K562 (cell line): ENCODE measurements around the gene ANTKMT. TPM values are rescaled to one million over a fixed set of nuclear protein-coding genes. Genes with fewer than 3 reads are reported as not detected.

Source experiments
- GATAD2A ChIP-seq: fragments of 450-650 bp; IDR thresholded peaks from 2 replicates; pipeline ENCODE4 v1.6.1; 2017
- MCM7 ChIP-seq, 2 experiments: fragments of 450-650 bp; IDR thresholded peaks; 2 replicates each; pipeline ENCODE4 v1.6.1; 2016 to 2018
- NRF1 ChIP-seq, 2 experiments: fragments of 450-650 bp; IDR thresholded peaks in 1 of 2; conservative IDR thresholded peaks in 1 of 2; 2 replicates each; pipeline ENCODE4 v1.6.1; 2014; ENCODE audit warnings: mild to moderate bottlenecking in 2 of 2
- PHF20 ChIP-seq: fragments of 450-650 bp; IDR thresholded peaks from 2 replicates; pipeline ENCODE4 v1.6.1; 2018; ENCODE audit not compliant: partially characterized antibody
- SRSF9 ChIP-seq: fragments of 200-400 bp; formaldehyde crosslinking; IDR thresholded peaks from 2 replicates; pipeline ENCODE4 v1.6.1; 2017; ENCODE audit warnings: low read depth, low read length, borderline replicate concordance
- polyA plus RNA-seq, 8 experiments: library from polyadenylated mRNA; depleted of rRNA in 4 of 8; stranded (reverse) in 5 of 8; unstranded in 3 of 8; fragments of >200 nt; fragmentation: Nextera tagmentation in 2 of 8; fragmentation: Illumina TruSeq in 1 of 8; extraction: Ambion mirVana in 2 of 8; extraction: Trizol in 1 of 8; gene quantifications; 2 replicates each; pipeline versions ENCODE4 v1.2.1 to v1.2.3, GENCODE V29; 2011 to 2014; ENCODE audit warnings: inconsistent platforms in 1 of 8, missing spikeins in 1 of 8
- total RNA-seq, 7 experiments: library from RNA; depleted of rRNA in 6 of 7; stranded (reverse); fragments of >200 nt in 6 of 7; fragmentation: Illumina TruSeq in 2 of 7; extraction: Trizol in 2 of 7; gene quantifications; 2 replicates each; pipeline versions ENCODE4 v1.2.1 to v1.2.3, GENCODE V29; 2011 to 2021; ENCODE audit warnings: low replicate concordance in 1 of 7
- TF ChIP-seq, protein P1 (sequence below), 2 experiments: fragments of 450-650 bp in 1 of 2; sonication (generic) in 1 of 2; formaldehyde crosslinking in 1 of 2; IDR thresholded peaks; 2 replicates each; pipeline versions ENCODE4 v1.7.1 to v1.9.0; 2016 to 2022; ENCODE audit warnings: inconsistent platforms in 1 of 2, mild to moderate bottlenecking in 1 of 2, missing genetic modification reagents in 1 of 2
- TF ChIP-seq, protein P2 (sequence below): sonication (generic); formaldehyde crosslinking; IDR thresholded peaks from 2 replicates; pipeline ENCODE4 v1.8.0; 2022; ENCODE audit warnings: missing genetic modification reagents, mild to moderate bottlenecking, borderline replicate concordance
- TF ChIP-seq, protein P3 (sequence below): sonication (generic); formaldehyde crosslinking; IDR thresholded peaks from 2 replicates; pipeline ENCODE4 v1.9.0; 2022; ENCODE audit warnings: mild to moderate bottlenecking, missing genetic modification reagents
- TF ChIP-seq, protein P4 (sequence below): fragments of 450-650 bp; formaldehyde crosslinking; IDR thresholded peaks from 2 replicates; pipeline ENCODE4 v1.4.0; 2020; ENCODE audit warnings: mild to moderate bottlenecking, moderate library complexity
- TF ChIP-seq, protein P5 (sequence below): sonication (generic); formaldehyde crosslinking; IDR thresholded peaks from 2 replicates; pipeline ENCODE4 v1.8.0; 2022; ENCODE audit warnings: missing genetic modification reagents, mild to moderate bottlenecking, moderate library complexity, borderline replicate concordance
- TF ChIP-seq, protein P6 (sequence below): fragments of 250-450 bp; sonication (Bioruptor Pico); IDR thresholded peaks from 2 replicates; pipeline ENCODE4 v1.8.0; 2022; ENCODE audit warnings: inconsistent platforms, mild to moderate bottlenecking, moderate library complexity, borderline replicate concordance

The ANTKMT gene
- total and polyA plus RNA-seq, 9 of the 15 experiments (the other 6 are each of a cell fraction or from before 2014, with no cell fraction given) = 0.58 to 217 (median 19.1) TPM

DNA sequence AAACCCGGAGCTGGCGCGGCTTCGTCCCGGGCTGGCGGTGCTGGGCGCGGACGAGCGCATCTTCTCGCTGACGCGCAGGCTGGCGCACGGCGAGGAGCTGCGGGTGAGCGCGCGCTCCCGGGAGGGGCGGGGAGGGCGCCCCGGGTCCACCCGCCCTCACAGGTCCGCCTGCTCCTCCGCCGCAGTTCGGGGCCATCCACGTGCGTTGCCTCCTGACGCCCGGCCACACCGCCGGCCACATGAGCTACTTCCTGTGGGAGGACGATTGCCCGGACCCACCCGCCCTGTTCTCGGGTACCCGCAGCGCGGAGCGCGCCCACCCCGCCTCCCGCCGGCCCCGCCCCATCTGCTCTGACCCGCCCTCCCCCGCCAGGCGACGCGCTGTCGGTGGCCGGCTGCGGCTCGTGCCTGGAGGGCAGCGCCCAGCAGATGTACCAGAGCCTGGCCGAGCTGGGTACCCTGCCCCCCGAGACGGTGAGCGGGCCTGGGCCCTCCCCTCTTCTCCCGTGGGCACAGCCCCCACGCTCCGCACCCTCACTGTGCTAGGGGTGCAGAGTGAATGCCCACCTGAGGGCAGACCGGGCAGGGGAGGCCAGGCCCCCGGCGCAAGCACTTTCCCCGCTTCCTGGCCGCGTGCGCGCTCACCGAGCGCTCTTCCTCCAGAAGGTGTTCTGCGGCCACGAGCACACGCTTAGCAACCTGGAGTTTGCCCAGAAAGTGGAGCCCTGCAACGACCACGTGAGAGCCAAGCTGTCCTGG is 7.4 kb downstream of the ANTKMT start (continued):
- TF ChIP-seq, protein P1, sequence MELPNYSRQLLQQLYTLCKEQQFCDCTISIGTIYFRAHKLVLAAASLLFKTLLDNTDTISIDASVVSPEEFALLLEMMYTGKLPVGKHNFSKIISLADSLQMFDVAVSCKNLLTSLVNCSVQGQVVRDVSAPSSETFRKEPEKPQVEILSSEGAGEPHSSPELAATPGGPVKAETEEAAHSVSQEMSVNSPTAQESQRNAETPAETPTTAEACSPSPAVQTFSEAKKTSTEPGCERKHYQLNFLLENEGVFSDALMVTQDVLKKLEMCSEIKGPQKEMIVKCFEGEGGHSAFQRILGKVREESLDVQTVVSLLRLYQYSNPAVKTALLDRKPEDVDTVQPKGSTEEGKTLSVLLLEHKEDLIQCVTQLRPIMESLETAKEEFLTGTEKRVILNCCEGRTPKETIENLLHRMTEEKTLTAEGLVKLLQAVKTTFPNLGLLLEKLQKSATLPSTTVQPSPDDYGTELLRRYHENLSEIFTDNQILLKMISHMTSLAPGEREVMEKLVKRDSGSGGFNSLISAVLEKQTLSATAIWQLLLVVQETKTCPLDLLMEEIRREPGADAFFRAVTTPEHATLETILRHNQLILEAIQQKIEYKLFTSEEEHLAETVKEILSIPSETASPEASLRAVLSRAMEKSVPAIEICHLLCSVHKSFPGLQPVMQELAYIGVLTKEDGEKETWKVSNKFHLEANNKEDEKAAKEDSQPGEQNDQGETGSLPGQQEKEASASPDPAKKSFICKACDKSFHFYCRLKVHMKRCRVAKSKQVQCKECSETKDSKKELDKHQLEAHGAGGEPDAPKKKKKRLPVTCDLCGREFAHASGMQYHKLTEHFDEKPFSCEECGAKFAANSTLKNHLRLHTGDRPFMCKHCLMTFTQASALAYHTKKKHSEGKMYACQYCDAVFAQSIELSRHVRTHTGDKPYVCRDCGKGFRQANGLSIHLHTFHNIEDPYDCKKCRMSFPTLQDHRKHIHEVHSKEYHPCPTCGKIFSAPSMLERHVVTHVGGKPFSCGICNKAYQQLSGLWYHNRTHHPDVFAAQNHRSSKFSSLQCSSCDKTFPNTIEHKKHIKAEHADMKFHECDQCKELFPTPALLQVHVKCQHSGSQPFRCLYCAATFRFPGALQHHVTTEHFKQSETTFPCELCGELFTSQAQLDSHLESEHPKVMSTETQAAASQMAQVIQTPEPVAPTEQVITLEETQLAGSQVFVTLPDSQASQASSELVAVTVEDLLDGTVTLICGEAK (IDR thresholded peaks at IDR 0.05) = no peak
- TF ChIP-seq, protein P1 (CRISPR knock-in tag; IDR thresholded peaks at IDR 0.05) = no peak
- TF ChIP-seq, protein P2, sequence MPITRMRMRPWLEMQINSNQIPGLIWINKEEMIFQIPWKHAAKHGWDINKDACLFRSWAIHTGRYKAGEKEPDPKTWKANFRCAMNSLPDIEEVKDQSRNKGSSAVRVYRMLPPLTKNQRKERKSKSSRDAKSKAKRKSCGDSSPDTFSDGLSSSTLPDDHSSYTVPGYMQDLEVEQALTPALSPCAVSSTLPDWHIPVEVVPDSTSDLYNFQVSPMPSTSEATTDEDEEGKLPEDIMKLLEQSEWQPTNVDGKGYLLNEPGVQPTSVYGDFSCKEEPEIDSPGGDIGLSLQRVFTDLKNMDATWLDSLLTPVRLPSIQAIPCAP = no peak
- TF ChIP-seq NRF1 (conservative IDR thresholded peaks at IDR 0.05 in 1 of 2, IDR thresholded peaks at IDR 0.05 in 1 of 2) = peak; percentile 28 to 44; a peak in 2 of 4 replicates
- TF ChIP-seq, protein P3, sequence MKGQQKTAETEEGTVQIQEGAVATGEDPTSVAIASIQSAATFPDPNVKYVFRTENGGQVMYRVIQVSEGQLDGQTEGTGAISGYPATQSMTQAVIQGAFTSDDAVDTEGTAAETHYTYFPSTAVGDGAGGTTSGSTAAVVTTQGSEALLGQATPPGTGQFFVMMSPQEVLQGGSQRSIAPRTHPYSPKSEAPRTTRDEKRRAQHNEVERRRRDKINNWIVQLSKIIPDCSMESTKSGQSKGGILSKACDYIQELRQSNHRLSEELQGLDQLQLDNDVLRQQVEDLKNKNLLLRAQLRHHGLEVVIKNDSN (CRISPR knock-in tag) = no peak; the same call in 1 of the 2 replicates
- TF ChIP-seq PHF20 = no peak
- TF ChIP-seq, protein P4, sequence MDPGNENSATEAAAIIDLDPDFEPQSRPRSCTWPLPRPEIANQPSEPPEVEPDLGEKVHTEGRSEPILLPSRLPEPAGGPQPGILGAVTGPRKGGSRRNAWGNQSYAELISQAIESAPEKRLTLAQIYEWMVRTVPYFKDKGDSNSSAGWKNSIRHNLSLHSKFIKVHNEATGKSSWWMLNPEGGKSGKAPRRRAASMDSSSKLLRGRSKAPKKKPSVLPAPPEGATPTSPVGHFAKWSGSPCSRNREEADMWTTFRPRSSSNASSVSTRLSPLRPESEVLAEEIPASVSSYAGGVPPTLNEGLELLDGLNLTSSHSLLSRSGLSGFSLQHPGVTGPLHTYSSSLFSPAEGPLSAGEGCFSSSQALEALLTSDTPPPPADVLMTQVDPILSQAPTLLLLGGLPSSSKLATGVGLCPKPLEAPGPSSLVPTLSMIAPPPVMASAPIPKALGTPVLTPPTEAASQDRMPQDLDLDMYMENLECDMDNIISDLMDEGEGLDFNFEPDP (CRISPR knock-in tag) = no peak
- TF ChIP-seq, protein P5, sequence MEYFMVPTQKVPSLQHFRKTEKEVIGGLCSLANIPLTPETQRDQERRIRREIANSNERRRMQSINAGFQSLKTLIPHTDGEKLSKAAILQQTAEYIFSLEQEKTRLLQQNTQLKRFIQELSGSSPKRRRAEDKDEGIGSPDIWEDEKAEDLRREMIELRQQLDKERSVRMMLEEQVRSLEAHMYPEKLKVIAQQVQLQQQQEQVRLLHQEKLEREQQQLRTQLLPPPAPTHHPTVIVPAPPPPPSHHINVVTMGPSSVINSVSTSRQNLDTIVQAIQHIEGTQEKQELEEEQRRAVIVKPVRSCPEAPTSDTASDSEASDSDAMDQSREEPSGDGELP (CRISPR knock-in tag) = peak; percentile 36
- TF ChIP-seq, protein P6, sequence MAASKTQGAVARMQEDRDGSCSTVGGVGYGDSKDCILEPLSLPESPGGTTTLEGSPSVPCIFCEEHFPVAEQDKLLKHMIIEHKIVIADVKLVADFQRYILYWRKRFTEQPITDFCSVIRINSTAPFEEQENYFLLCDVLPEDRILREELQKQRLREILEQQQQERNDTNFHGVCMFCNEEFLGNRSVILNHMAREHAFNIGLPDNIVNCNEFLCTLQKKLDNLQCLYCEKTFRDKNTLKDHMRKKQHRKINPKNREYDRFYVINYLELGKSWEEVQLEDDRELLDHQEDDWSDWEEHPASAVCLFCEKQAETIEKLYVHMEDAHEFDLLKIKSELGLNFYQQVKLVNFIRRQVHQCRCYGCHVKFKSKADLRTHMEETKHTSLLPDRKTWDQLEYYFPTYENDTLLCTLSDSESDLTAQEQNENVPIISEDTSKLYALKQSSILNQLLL (CRISPR knock-in tag) = no peak
- TF ChIP-seq GATAD2A = no peak
- TF ChIP-seq SRSF9 = no peak
- no peak for TF ChIP-seq MCM7 (IDR thresholded peaks at IDR 0.05)
